HEK293T (cell line): ENCODE results near the gene RNF149.

Experiments used
- FOXA1 ChIP-seq: fragments of 450-650 bp; IDR thresholded peaks from 2 replicates; pipeline ENCODE4 v1.6.1; 2016; ENCODE audit warnings: mild to moderate bottlenecking
- FOXM1 ChIP-seq: fragments of 450-650 bp; IDR thresholded peaks from 2 replicates; pipeline ENCODE4 v1.6.1; 2017; ENCODE audit warnings: mild to moderate bottlenecking, borderline replicate concordance
- HDGF ChIP-seq: fragments of 450-650 bp; IDR thresholded peaks from 2 replicates; pipeline ENCODE4 v1.6.1; 2017; ENCODE audit warnings: antibody characterized with exemption, borderline replicate concordance
- LEF1 ChIP-seq: fragments of 450-650 bp; IDR thresholded peaks from 2 replicates; pipeline ENCODE4 v1.6.1; 2017; ENCODE audit warnings: mild to moderate bottlenecking, borderline replicate concordance
- NFRKB ChIP-seq: fragments of 450-650 bp; IDR thresholded peaks from 2 replicates; pipeline ENCODE4 v1.6.1; 2016; ENCODE audit warnings: mild to moderate bottlenecking, moderate library complexity
- SUZ12 ChIP-seq: fragments of 450-650 bp; IDR thresholded peaks from 2 replicates; pipeline ENCODE4 v1.6.1; 2016; ENCODE audit warnings: mild to moderate bottlenecking
- TARDBP ChIP-seq: fragments of 450-650 bp; IDR thresholded peaks from 2 replicates; pipeline ENCODE4 v1.6.1; 2016
- TF ChIP-seq, protein P1 (sequence below): fragments of 450-650 bp; IDR thresholded peaks from 2 replicates; pipeline ENCODE4 v1.6.1; 2016

DNA sequence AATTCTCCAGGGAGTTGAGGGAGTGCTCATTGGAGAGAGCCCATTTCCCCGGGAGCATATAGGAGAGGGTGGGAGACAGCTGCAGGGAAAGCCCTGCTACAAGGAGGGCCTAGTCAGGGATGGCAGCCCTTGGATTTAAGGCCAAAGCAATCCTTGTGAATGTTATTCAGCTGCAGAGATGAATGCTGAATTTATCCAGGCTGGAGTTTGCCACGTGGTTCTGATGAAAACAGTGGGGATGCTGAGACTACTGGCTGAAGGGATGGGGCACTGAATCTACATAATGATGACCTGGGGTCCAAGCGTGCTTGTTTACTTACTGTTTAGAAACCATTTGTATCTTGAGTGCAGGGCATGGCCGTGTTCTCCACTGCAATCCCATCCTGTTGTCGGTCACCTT lies 35.6 kb upstream of the RNF149 start:
- TF ChIP-seq HDGF (no peak), FOXM1 (no peak), FOXA1 (no peak), LEF1 (no peak), TARDBP (no peak), NFRKB (no peak), SUZ12 (no peak)
- TF ChIP-seq, protein P1, sequence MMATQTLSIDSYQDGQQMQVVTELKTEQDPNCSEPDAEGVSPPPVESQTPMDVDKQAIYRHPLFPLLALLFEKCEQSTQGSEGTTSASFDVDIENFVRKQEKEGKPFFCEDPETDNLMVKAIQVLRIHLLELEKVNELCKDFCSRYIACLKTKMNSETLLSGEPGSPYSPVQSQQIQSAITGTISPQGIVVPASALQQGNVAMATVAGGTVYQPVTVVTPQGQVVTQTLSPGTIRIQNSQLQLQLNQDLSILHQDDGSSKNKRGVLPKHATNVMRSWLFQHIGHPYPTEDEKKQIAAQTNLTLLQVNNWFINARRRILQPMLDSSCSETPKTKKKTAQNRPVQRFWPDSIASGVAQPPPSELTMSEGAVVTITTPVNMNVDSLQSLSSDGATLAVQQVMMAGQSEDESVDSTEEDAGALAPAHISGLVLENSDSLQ: no peak
